PC-3 (cell line): ENCODE data around the gene NPTXR. TPM values are rescaled to one million over a fixed set of nuclear protein-coding genes. Genes with fewer than 3 reads are reported as not detected.

ENCODE experiments used
- ATAC-seq: fragments of 200-7000 bp; cut with Tn5 transposase; 2 replicates; pipeline ENCODE4 v1.9.1; 2020; ENCODE audit warnings: mild to moderate bottlenecking, moderate library complexity
- BruUV-seq: library from RNA; stranded (reverse); fragments of 400-500 nt; replicated peaks from 2 replicates; lab custom pipeline; 2021; lab: Mats Ljungman, UMichigan
- CTCF ChIA-PET: fragments of 300-600 bp; sonication (Branson Sonifier 250); formaldehyde crosslinking; loops from one replicate; lab custom pipeline; 2022; ENCODE audit warnings: antibody characterized with exemption; lab: Charles Lee
- POLR2A ChIA-PET: fragments of 300-600 bp; sonication (Branson Sonifier 250); formaldehyde crosslinking; loops from one replicate; lab custom pipeline; 2022; ENCODE audit warnings: antibody characterized with exemption; ENCODE audit not compliant: unreplicated experiment; lab: Charles Lee
- DNase-seq: peaks from one replicate; pipeline ENCODE4 v3.0.0-alpha.2; 2015
- H2AFZ ChIP-seq: fragments of 300-600 bp; sonication (generic); 2 replicates; pipeline ENCODE4 v1.6.0; 2016; ENCODE audit warnings: antibody characterized with exemption, low read length
- H3F3A ChIP-seq: fragments of 300-600 bp; sonication (generic); one replicate; pipeline ENCODE4 v1.6.0; 2017; ENCODE audit warnings: antibody characterized with exemption, low read length, control low read depth, mild to moderate bottlenecking; ENCODE audit not compliant: unreplicated experiment
- H3K27ac ChIP-seq: fragments of 300-600 bp; sonication (generic); 2 replicates; pipeline ENCODE4 v1.5.1; 2016; ENCODE audit warnings: mild to moderate bottlenecking, low read length
- H3K27me3 ChIP-seq: fragments of 300-600 bp; sonication (generic); 2 replicates; pipeline ENCODE4 v1.6.1; 2016; ENCODE audit warnings: low read length, mixed read lengths
- H3K36me3 ChIP-seq: fragments of 300-600 bp; sonication (generic); 2 replicates; pipeline ENCODE4 v1.6.1; 2016; ENCODE audit warnings: low read depth, mixed run types, low read length, mixed read lengths
- H3K4me1 ChIP-seq: fragments of 300-600 bp; sonication (generic); 2 replicates; pipeline ENCODE4 v1.5.1; 2016; ENCODE audit warnings: low read length; ENCODE audit not compliant: insufficient read depth
- H3K4me2 ChIP-seq: fragments of 300-600 bp; sonication (generic); 2 replicates; pipeline ENCODE4 v1.6.0; 2016; ENCODE audit warnings: low read length
- H3K4me3 ChIP-seq: fragments of 300-600 bp; sonication (generic); 2 replicates; pipeline ENCODE4 v1.5.1; 2016; ENCODE audit warnings: mild to moderate bottlenecking, low read length, mixed read lengths
- H3K79me2 ChIP-seq: fragments of 300-600 bp; sonication (generic); 2 replicates; pipeline ENCODE4 v1.6.1; 2017; ENCODE audit warnings: low read length, mixed read lengths
- H3K9ac ChIP-seq: fragments of 300-600 bp; sonication (generic); 2 replicates; pipeline ENCODE4 v1.6.0; 2016; ENCODE audit warnings: mild to moderate bottlenecking, low read length
- H3K9me2 ChIP-seq: fragments of 300-600 bp; sonication (generic); replicated peaks from 2 replicates; pipeline ENCODE4 v1.6.1; 2016; ENCODE audit warnings: mixed run types, low read length, mixed read lengths
- H3K9me3 ChIP-seq: fragments of 300-600 bp; sonication (generic); 2 replicates; pipeline ENCODE4 v1.6.1; 2016; ENCODE audit warnings: low read length, mixed read lengths
- H4K20me1 ChIP-seq: fragments of 300-600 bp; sonication (generic); 2 replicates; pipeline ENCODE4 v1.6.1; 2016; ENCODE audit warnings: low read length, mixed read lengths
- EZH2 ChIP-seq: fragments of 300-600 bp; sonication (generic); IDR thresholded peaks from one replicate; pipeline ENCODE4 v1.6.1; 2017; ENCODE audit warnings: antibody characterized with exemption, mild to moderate bottlenecking, low read length; ENCODE audit not compliant: unreplicated experiment
- EZH2phosphoT487 ChIP-seq: fragments of 300-600 bp; sonication (generic); IDR thresholded peaks from 2 replicates; pipeline ENCODE4 v1.6.1; 2018; ENCODE audit warnings: mild to moderate bottlenecking, antibody characterized with exemption, low read length, borderline replicate concordance
- intact Hi-C: fragments of 100-400 bp; cut with micrococcal nuclease; formaldehyde crosslinking; loops from 2 replicates; pipeline ENCODE4 v1.9.0; 2023
- total RNA-seq: library from RNA; depleted of rRNA; stranded (reverse); fragments of >200 nt; gene quantifications from 2 replicates; pipeline ENCODE4 v1.2.3, GENCODE V29; 2014
- TF ChIP-seq, protein P1 (sequence below): fragments of 300-600 bp; sonication (generic); conservative IDR thresholded peaks from 2 replicates; pipeline ENCODE4 v1.5.1; 2017; ENCODE audit warnings: antibody characterized with exemption, low read depth, mild to moderate bottlenecking, low read length

NPTXR gene
- total RNA-seq, 1 experiment from 2014 or later = 2.8 TPM

- Histone ChIP-seq H3K4me2 (no peak overlapping the region), H3K27me3 (no peaks in the 10 kb centered on the region), H3K4me3 (no peak overlapping the region), H4K20me1 (no peaks in the 10 kb centered on the region), H3K9me3 (no peaks in the 10 kb centered on the region), H3K9me2 (no peaks in the 10 kb centered on the region), H3F3A (no peaks in the 10 kb centered on the region), H3K79me2 (no peaks in the 10 kb centered on the region), H3K27ac (no peak overlapping the region), H2AFZ (no peak overlapping the region), H3K4me1 (peaks cover 13% of the 10 kb centered on the region), H3K9ac (no peak overlapping the region), H3K36me3 (no peaks in the 10 kb centered on the region)
- intact Hi-C loops = no loop called here
- CTCF ChIA-PET = no interaction called here
- DNase-seq (no peak), ATAC-seq (no peak)
- TF ChIP-seq EZH2 (no peak), EZH2phosphoT487 (no peak)
- TF ChIP-seq, protein P1, sequence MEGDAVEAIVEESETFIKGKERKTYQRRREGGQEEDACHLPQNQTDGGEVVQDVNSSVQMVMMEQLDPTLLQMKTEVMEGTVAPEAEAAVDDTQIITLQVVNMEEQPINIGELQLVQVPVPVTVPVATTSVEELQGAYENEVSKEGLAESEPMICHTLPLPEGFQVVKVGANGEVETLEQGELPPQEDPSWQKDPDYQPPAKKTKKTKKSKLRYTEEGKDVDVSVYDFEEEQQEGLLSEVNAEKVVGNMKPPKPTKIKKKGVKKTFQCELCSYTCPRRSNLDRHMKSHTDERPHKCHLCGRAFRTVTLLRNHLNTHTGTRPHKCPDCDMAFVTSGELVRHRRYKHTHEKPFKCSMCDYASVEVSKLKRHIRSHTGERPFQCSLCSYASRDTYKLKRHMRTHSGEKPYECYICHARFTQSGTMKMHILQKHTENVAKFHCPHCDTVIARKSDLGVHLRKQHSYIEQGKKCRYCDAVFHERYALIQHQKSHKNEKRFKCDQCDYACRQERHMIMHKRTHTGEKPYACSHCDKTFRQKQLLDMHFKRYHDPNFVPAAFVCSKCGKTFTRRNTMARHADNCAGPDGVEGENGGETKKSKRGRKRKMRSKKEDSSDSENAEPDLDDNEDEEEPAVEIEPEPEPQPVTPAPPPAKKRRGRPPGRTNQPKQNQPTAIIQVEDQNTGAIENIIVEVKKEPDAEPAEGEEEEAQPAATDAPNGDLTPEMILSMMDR = no peak
- POLR2A ChIA-PET = no interaction called here
- BruUV-seq = no TSS peak
Measured at GRCh38 chr22:38832005-38832978, 11.5 kb downstream of the NPTXR start.

DNA sequence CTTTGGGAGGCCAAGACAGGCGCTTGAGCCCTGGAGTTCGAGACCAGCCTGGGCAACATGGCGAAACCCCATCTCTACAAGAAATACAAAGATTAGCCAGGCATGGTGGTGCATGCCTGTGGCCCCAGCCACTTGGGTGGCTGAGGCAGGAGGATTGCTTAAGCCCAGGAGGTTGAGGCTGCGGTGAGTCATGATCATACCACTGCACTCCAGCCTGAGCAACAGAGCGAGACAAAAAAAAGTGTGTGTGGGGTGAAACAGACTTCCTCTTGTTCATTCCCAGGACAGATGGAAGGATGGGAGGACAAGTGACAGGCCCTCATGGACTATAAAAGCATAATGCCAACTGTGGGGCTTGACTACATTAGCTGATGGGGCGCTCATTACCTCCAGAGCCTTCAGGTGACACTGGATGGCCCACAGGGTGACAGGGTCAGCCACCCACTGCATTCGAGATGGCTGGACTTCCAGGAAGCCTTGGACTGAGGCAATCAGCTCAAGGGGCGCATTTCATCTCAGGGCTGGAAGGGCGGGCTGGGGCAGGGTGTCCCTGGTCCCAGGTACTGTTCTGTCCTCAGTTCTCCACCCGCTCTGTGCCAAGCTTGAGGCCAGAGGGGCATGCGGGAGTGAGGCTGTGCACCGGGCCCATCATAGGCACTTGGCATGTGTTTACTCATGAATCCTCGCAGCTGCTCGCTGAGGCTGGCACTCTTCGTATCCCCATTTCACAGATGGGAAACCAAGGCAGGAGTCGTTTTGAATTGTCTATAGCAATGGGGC lies 12.5 kb downstream of the NPTXR start:
- no peak overlapping the region for H3K27ac ChIP-seq
- DNase-seq (no peak), ATAC-seq (no peak)
- BruUV-seq = no TSS peak
- TF ChIP-seq, protein P1 = no peak
- no peak for TF ChIP-seq EZH2
- TF ChIP-seq EZH2phosphoT487 = no peak
- H2AFZ ChIP-seq = no peak overlapping the region
- H3K9me3 ChIP-seq = no peaks in the 10 kb centered on the region
- no peaks in the 10 kb centered on the region for H4K20me1 ChIP-seq
- no peak overlapping the region for H3K4me2 ChIP-seq
- CTCF ChIA-PET = no interaction called here
- POLR2A ChIA-PET = no interaction called here
- intact Hi-C loops = no loop called here
- H3F3A ChIP-seq = no peaks in the 10 kb centered on the region
- no peaks in the 10 kb centered on the region for H3K9me2 ChIP-seq
- no peak overlapping the region for H3K4me3 ChIP-seq
- no peaks in the 10 kb centered on the region for H3K36me3 ChIP-seq
- no peaks in the 10 kb centered on the region for H3K27me3 ChIP-seq
- no peak overlapping the region for H3K9ac ChIP-seq
- H3K4me1 ChIP-seq = peaks cover 11% of the 10 kb centered on the region
- H3K79me2 ChIP-seq = no peaks in the 10 kb centered on the region

DNA sequence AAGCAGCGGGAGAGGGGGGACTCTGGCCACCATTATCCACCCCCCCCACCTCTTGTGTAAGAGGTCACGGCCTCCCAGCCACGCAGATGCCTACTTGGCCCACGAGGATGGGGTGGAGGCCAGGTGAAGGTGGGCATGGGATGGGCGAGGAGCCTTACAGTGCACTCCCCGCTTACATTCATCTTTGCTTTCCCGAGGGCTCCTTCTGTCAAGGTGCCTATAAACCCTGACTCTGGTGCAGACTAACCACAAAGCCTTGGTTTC lies 13.1 kb downstream of the NPTXR start:
- DNase-seq = no peak

More for the DNA sequence above, 13.1 kb downstream of the NPTXR start:
- ChIA-PET POLR2A (no interaction called here), CTCF (no interaction called here)
- no peaks in the 10 kb centered on the region for H3K79me2 ChIP-seq
- ATAC-seq = no peak
- H3K4me2 ChIP-seq = no peak overlapping the region
- no TSS peak for BruUV-seq
- no peak overlapping the region for H2AFZ ChIP-seq
- TF ChIP-seq EZH2 (no peak), EZH2phosphoT487 (no peak)
- TF ChIP-seq, protein P1 = no peak
- H3K27me3 ChIP-seq = no peaks in the 10 kb centered on the region
- no peak overlapping the region for H3K4me3 ChIP-seq
- H3K9me3 ChIP-seq = no peaks in the 10 kb centered on the region
- no peaks in the 10 kb centered on the region for H4K20me1 ChIP-seq
- H3K9me2 ChIP-seq = no peaks in the 10 kb centered on the region
- no peaks in the 10 kb centered on the region for H3F3A ChIP-seq
- no peaks in the 10 kb centered on the region for H3K36me3 ChIP-seq
- H3K4me1 ChIP-seq = peaks cover 6% of the 10 kb centered on the region
- no peak overlapping the region for H3K27ac ChIP-seq
- H3K9ac ChIP-seq = no peak overlapping the region
- intact Hi-C loops = no loop called here
